ENCODE data around the gene NRXN3. TPM values are rescaled to one million over a fixed set of nuclear protein-coding genes. Genes with fewer than 3 reads are reported as not detected.

Gene NRXN3
- total and polyA plus RNA-seq, 3 experiments from 2014 or later: not detected

DNA sequence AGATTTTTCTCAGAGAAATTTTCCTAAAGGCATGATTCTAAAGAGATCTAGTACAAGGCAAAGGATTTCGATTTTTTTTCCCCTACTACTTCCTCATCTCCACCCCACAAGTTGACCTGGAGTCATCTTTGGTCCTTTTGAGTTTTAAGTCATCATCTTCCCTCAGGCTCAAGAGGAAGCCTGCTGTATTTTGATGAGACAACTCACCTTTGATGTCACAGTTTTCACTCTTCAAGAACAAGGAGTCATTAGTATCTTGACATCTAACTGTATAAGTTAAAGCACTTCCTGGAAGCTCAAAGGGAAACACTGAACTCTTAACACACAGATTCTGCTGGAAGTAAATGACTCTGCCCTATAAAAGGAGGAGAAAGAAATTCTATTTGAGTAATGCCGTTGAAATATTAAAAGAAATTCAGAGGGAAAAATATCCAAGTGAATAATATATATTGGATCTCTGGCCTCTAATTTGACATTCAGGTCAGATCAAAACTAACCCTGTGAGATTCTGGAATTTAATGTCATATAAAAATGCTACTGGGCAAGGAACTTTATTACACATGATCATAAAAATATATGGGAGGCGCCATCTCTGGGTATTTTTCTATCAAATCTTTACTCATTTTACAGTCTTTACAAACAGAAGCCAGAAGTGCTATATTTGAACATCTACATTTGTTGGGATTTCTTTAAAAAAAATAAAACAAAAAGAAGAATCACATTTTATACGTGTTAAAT, 435.0 kb downstream of the NRXN3 start:
- peaks cover 0 to 4% of the 10 kb centered on the region in 2 donors for H3K27me3 Mint-ChIP-seq
- Histone ChIP-seq H3K9me3 (ENCODE audit: low read length) (no peaks in the 10 kb centered on the region), H3K27ac (ENCODE audit: low read depth, low read length) (no peak overlapping the region), H3K36me3 (ENCODE audit: insufficient read depth, low read length) (no peaks in the 10 kb centered on the region), H3K27me3 (ENCODE audit: insufficient read depth, low read length, poor library complexity, severe bottlenecking) (no peaks in the 10 kb centered on the region), H3K4me3 (ENCODE audit: low read length) (no peak overlapping the region), H3K4me1 (ENCODE audit: insufficient read depth, low read length) (no peaks in the 10 kb centered on the region)
- H3K9me3 Mint-ChIP-seq: peaks cover 0 to 2% (median 0%) of the 10 kb centered on the region in 5 donors
- no peaks in the 10 kb centered on the region for H3K4me1 Mint-ChIP-seq
- no peak for DNase-seq
- ChIA-PET POLR2A (no interaction called here), CTCF (no interaction called here)
- no peak overlapping the region for H3K27ac Mint-ChIP-seq
- H3K4me3 Mint-ChIP-seq: no peak overlapping the region
- H3K36me3 Mint-ChIP-seq: no peaks in the 10 kb centered on the region

DNA sequence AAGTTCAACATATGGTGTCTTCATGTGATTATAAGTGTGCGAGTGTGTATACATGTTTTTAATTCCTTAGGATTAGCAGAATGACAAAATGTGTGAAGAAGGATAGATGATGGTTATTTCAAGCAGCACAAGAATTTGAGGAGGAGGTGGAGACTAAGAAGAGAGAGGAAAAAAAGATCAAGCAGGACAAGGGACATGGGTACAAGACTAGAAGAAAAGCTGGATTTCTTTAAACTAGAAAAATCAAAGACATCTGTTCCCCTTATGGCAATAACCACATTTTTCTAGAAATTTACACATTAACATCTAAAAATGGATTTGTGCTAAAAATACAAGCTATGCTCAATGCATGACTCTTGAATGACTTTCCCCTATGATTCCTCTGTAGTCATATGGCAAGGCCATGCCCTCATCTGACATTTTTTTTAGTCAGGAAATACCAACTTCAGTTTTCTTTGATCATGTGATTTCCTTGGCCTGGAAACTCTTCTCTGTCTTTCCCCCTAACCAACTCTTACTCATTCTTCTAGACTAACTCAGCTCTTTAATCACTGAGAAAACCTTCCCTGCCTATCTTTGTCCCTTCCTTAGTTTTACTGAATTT, 435.8 kb downstream of the NRXN3 start:
- H3K4me1 Mint-ChIP-seq: no peaks in the 10 kb centered on the region
- Histone ChIP-seq H3K4me3 (ENCODE audit: low read length) (no peak overlapping the region), H3K27me3 (ENCODE audit: insufficient read depth, low read length, poor library complexity, severe bottlenecking) (no peaks in the 10 kb centered on the region), H3K4me1 (ENCODE audit: insufficient read depth, low read length) (no peaks in the 10 kb centered on the region), H3K36me3 (ENCODE audit: insufficient read depth, low read length) (no peaks in the 10 kb centered on the region), H3K27ac (ENCODE audit: low read depth, low read length) (no peak overlapping the region), H3K9me3 (ENCODE audit: low read length) (no peaks in the 10 kb centered on the region)
- no peak for DNase-seq
- H3K4me3 Mint-ChIP-seq: no peak overlapping the region
- H3K27ac Mint-ChIP-seq: no peak overlapping the region
- H3K9me3 Mint-ChIP-seq: peaks cover 0 to 2% (median 0%) of the 10 kb centered on the region in 5 donors
- CTCF ChIA-PET: no interaction called here
- H3K36me3 Mint-ChIP-seq: no peaks in the 10 kb centered on the region
- H3K27me3 Mint-ChIP-seq: peaks cover 4 to 7% of the 10 kb centered on the region in 2 donors
- POLR2A ChIA-PET: no interaction called here

DNA sequence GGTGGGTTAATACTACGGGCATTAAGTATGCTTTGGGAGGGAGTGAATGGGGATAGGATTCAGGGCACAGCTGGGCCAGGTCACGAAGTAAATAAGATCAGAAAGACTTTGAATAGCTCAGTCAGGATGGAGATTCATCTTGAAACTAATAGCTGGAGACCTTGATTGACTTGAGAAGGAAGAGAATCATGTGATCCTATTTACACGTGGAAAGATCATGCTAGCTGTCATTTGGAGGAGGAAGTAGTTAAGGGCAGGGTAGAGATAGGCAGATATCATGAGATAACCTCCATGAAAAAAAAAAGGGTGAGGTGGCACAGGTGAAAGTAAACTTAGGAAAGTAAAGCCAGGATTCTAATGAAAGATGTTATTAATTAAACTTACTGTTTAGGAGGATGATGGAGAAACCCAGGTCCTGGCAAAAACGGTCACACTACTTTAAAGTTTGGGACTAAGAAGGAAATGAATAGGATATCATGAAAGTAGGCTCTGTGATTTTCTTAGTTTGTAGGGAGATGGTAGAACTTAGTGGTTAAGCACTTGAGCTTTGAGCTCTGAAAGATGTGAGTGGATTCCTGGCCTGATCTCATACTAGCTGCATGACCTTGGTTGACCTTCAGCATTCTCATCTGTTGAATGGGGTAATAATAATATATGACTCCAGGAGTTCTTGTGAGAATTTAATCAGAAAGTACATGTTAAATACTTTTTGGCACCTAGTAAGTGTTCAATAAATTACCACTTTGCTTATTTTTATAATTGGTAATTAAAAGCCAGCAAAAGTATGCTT, 439.0 kb downstream of the NRXN3 start:
- H3K36me3 ChIP-seq (ENCODE audit: insufficient read depth, low read length): no peaks in the 10 kb centered on the region
- H3K27me3 Mint-ChIP-seq: peaks cover 2 to 12% of the 10 kb centered on the region in 2 donors
- no peaks in the 10 kb centered on the region for H3K4me1 ChIP-seq (ENCODE audit: insufficient read depth, low read length)
- no peaks in the 10 kb centered on the region for H3K36me3 Mint-ChIP-seq
- no peak overlapping the region for H3K27ac ChIP-seq (ENCODE audit: low read depth, low read length)
- POLR2A ChIA-PET: no interaction called here
- CTCF ChIA-PET: interaction anchor here (1.0 kb wide), 1 partner anchor 12 kb away, joined by 3 read pairs; no protein-coding TSS in a partner anchor
- H3K9me3 ChIP-seq (ENCODE audit: low read length): no peaks in the 10 kb centered on the region
- no peaks in the 10 kb centered on the region for H3K27me3 ChIP-seq (ENCODE audit: insufficient read depth, low read length, poor library complexity, severe bottlenecking)
- no peak overlapping the region for H3K27ac Mint-ChIP-seq
- DNase-seq: no peak
- peaks cover 0 to 2% (median 0%) of the 10 kb centered on the region in 5 donors for H3K9me3 Mint-ChIP-seq
- H3K4me1 Mint-ChIP-seq: no peaks in the 10 kb centered on the region
- no peak overlapping the region for H3K4me3 Mint-ChIP-seq
- H3K4me3 ChIP-seq (ENCODE audit: low read length): no peak overlapping the region

- CTCF ChIA-PET: no interaction called here
- Histone ChIP-seq H3K27ac (ENCODE audit: low read depth, low read length) (no peak overlapping the region), H3K27me3 (ENCODE audit: insufficient read depth, low read length, poor library complexity, severe bottlenecking) (no peaks in the 10 kb centered on the region), H3K4me3 (ENCODE audit: low read length) (no peak overlapping the region), H3K4me1 (ENCODE audit: insufficient read depth, low read length) (no peaks in the 10 kb centered on the region), H3K9me3 (ENCODE audit: low read length) (no peaks in the 10 kb centered on the region), H3K36me3 (ENCODE audit: insufficient read depth, low read length) (no peaks in the 10 kb centered on the region)
- Mint-ChIP-seq H3K27ac (no peak overlapping the region), H3K4me3 (no peak overlapping the region), H3K36me3 (no peaks in the 10 kb centered on the region), H3K4me1 (no peaks in the 10 kb centered on the region), H3K27me3 (peaks cover 2 to 12% of the 10 kb centered on the region in 2 donors), H3K9me3 (peaks cover 0 to 2% (median 0%) of the 10 kb centered on the region in 5 donors)
- DNase-seq: no peak
- POLR2A ChIA-PET: no interaction called here
Observed at GRCh38 chr14:78610994-78611393, 440.8 kb downstream of the NRXN3 start.

DNA sequence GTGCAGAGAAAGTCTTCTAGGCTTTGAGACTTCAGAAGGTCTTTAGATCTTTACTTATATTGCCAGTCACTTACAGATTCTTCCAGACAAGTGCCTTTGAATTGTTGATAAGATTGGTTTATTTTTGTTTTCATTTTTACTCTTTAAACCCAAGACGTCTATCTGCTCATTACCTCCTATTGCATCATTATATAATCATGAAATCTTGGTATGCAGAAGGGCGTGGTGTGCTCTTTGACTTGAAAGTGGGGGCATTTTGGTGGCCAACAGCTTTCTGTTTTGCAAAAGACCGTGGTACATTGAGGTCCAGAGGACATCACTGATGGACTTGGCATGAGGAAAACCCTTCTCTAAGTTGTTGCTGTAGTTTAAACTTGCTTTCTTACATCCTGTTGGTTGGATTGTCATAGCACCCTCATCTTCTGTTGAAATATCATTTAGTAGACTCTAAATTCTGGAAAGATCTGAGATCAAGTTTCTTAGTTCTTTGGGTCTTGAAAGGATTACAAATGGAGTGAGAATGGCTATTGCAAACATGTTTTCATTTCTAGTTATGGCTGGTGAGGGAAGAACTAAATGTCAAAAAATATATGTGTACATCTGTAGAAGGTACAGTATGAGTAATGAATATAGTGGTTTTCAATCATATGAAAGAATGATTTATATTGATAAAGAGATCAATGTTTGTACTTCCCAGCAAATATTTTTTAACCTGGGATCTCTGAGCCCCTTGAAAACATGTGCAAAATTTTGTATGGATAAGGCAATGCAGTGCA, 441.8 kb downstream of the NRXN3 start:
- H3K27me3 ChIP-seq (ENCODE audit: insufficient read depth, low read length, poor library complexity, severe bottlenecking): no peaks in the 10 kb centered on the region
- H3K9me3 Mint-ChIP-seq: peaks cover 0 to 5% (median 0%) of the 10 kb centered on the region in 5 donors
- DNase-seq: no peak
- H3K4me3 Mint-ChIP-seq: no peak overlapping the region
- no peaks in the 10 kb centered on the region for H3K4me1 ChIP-seq (ENCODE audit: insufficient read depth, low read length)
- CTCF ChIA-PET: no interaction called here
- POLR2A ChIA-PET: no interaction called here
- no peaks in the 10 kb centered on the region for H3K4me1 Mint-ChIP-seq
- no peak overlapping the region for H3K27ac Mint-ChIP-seq
- peaks cover 2 to 12% of the 10 kb centered on the region in 2 donors for H3K27me3 Mint-ChIP-seq
- no peaks in the 10 kb centered on the region for H3K36me3 Mint-ChIP-seq
- no peaks in the 10 kb centered on the region for H3K36me3 ChIP-seq (ENCODE audit: insufficient read depth, low read length)
- no peak overlapping the region for H3K27ac ChIP-seq (ENCODE audit: low read depth, low read length)
- H3K9me3 ChIP-seq (ENCODE audit: low read length): no peaks in the 10 kb centered on the region
- H3K4me3 ChIP-seq (ENCODE audit: low read length): no peak overlapping the region

DNA sequence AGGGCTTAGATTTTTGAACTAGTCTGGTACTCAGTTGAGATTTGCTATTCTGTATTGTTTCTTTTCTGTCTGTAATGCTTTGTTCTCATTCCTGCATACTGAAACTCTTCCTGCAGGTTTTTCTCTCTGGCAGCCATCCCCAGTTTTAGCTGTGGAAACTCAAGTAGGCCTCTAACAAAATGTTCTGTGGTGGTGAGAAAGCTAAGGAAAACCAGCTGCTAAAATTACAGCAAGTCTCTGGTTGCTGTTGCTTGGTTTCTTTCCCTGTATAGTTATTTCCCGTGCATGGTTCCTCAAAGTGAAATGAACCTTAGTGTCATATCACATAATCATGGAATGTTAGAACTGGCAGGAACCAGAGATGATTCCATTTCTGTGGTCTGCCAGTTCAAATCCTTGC, 442.5 kb downstream of the NRXN3 start:
- peak overlapping the region in 1 of 8 donors; percentile 52 for H3K27ac Mint-ChIP-seq
- Histone ChIP-seq H3K27ac (ENCODE audit: low read depth, low read length) (no peak overlapping the region), H3K4me3 (ENCODE audit: low read length) (no peak overlapping the region), H3K9me3 (ENCODE audit: low read length) (no peaks in the 10 kb centered on the region), H3K27me3 (ENCODE audit: insufficient read depth, low read length, poor library complexity, severe bottlenecking) (no peaks in the 10 kb centered on the region), H3K36me3 (ENCODE audit: insufficient read depth, low read length) (no peaks in the 10 kb centered on the region), H3K4me1 (ENCODE audit: insufficient read depth, low read length) (no peaks in the 10 kb centered on the region)
- ChIA-PET CTCF (no interaction called here), POLR2A (no interaction called here)
- no peaks in the 10 kb centered on the region for H3K4me1 Mint-ChIP-seq
- H3K36me3 Mint-ChIP-seq: no peaks in the 10 kb centered on the region
- H3K27me3 Mint-ChIP-seq: peaks cover 2 to 12% of the 10 kb centered on the region in 2 donors
- no peak overlapping the region for H3K4me3 Mint-ChIP-seq
- H3K9me3 Mint-ChIP-seq: peaks cover 0 to 5% (median 0%) of the 10 kb centered on the region in 5 donors
- no peak for DNase-seq

DNA sequence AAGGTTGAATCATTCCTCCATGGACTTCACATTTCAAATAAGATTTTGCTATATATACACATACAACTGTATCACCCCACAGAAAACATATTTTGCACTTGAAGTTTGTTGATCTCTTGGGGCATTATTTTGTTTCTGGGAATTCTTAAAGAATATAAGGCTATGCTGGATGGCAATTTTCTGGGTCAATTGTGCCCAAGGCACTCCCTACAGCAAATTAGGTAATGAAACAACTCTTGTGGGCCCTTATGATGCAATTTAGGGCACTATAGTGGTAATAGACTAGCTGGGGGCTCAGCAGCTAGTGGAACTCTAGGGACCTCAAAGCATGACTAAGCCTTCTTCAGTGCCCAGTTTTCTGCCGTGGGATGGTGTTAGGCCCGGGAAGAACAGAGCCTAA, 444.4 kb downstream of the NRXN3 start:
- Histone ChIP-seq H3K36me3 (ENCODE audit: insufficient read depth, low read length) (no peaks in the 10 kb centered on the region), H3K4me1 (ENCODE audit: insufficient read depth, low read length) (no peaks in the 10 kb centered on the region), H3K27ac (ENCODE audit: low read depth, low read length) (no peak overlapping the region), H3K4me3 (ENCODE audit: low read length) (no peak overlapping the region), H3K27me3 (ENCODE audit: insufficient read depth, low read length, poor library complexity, severe bottlenecking) (no peaks in the 10 kb centered on the region), H3K9me3 (ENCODE audit: low read length) (no peaks in the 10 kb centered on the region)
- H3K4me3 Mint-ChIP-seq: no peak overlapping the region
- ChIA-PET CTCF (interaction anchor here (2.2 kb wide), 1 partner anchor 17 kb away, joined by 6 read pairs; no protein-coding TSS in a partner anchor), POLR2A (no interaction called here)
- H3K36me3 Mint-ChIP-seq: no peaks in the 10 kb centered on the region
- no peak for DNase-seq
- H3K4me1 Mint-ChIP-seq: no peaks in the 10 kb centered on the region
- H3K27me3 Mint-ChIP-seq: peaks cover 0 to 12% of the 10 kb centered on the region in 2 donors
- no peak overlapping the region for H3K27ac Mint-ChIP-seq
- H3K9me3 Mint-ChIP-seq: peaks cover 0 to 5% (median 0%) of the 10 kb centered on the region in 5 donors

Measured in CD8-positive, alpha-beta memory T cell (primary cell).